Measurements from ENCODE around the gene CALCR.

The CALCR gene

DNA sequence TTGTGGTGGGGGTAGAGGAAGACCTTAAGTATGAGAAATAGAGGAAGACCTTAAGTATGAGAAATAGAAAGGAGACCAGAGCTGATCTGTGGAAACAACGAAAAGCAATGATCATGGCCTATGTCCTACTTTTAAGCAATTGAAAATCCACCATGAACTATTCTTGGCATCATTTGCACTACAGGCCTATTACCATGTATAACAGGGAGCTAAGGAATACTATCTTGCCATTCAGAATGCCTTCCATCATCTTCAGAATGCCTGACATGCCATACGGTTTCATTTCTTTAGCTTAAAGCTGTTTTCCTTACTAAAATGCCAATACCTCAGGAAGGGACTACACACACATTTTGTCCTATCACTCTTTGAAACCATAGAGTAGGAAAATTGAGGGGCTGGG, 127.0 kb downstream of the CALCR start:
- Mint-ChIP-seq H3K4me3 (no peak overlapping the region), H3K27me3 (ENCODE audit: low read depth, poor library complexity) (no peaks in the 10 kb centered on the region)

DNA sequence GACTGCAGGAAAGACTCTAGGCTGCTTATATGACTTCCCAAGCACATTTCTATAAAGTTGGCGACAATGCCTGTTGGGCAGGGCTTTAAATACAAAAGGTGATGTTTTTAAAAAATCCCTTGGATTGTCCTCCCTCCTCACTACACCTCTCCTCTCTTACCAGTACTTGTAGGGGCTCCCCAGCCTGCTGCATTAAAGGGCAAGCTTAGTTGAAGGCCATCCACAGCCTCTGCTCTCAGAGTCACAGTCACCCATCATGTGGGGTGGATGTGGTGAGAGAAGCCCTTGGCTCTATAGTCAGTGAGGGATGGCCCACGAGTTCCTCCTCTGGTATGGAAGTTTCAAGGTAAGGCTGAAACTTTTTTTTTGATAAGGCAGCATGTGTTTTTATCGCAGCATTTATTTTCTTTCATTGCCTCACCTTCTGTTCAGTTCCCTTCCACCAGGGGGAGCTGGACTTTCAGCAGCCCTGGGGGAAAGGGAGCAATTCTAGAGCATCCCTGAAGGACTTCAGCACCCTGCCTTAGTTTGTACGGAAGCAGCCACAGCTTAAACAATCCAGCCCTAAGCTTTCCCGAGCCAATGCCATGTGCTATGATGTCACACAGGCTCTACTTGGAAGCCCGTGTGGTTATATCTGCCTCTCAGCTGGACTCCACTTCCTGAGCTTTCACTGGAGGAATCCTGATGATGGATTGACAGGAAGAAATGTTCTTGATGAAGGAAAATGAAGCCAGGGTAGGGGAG, 131.9 kb downstream of the CALCR start:
- Mint-ChIP-seq H3K36me3 (ENCODE audit: low read depth) (no peaks in the 10 kb centered on the region), H3K4me3 (no peak overlapping the region), H3K27ac (no peak overlapping the region), H3K9me3 (no peaks in the 10 kb centered on the region), H3K4me1 (no peaks in the 10 kb centered on the region), H3K27me3 (ENCODE audit: low read depth, poor library complexity) (no peaks in the 10 kb centered on the region)
- TF ChIP-seq, protein P1, sequence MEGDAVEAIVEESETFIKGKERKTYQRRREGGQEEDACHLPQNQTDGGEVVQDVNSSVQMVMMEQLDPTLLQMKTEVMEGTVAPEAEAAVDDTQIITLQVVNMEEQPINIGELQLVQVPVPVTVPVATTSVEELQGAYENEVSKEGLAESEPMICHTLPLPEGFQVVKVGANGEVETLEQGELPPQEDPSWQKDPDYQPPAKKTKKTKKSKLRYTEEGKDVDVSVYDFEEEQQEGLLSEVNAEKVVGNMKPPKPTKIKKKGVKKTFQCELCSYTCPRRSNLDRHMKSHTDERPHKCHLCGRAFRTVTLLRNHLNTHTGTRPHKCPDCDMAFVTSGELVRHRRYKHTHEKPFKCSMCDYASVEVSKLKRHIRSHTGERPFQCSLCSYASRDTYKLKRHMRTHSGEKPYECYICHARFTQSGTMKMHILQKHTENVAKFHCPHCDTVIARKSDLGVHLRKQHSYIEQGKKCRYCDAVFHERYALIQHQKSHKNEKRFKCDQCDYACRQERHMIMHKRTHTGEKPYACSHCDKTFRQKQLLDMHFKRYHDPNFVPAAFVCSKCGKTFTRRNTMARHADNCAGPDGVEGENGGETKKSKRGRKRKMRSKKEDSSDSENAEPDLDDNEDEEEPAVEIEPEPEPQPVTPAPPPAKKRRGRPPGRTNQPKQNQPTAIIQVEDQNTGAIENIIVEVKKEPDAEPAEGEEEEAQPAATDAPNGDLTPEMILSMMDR (IDR thresholded peaks at IDR 0.05), result peak; percentile 60
- peak; percentile 42 for DNase-seq

More for the DNA sequence above, 127.0 kb downstream of the CALCR start:
- TF ChIP-seq, protein P1 (IDR thresholded peaks at IDR 0.05), result no peak
- H3K4me1 Mint-ChIP-seq, result no peaks in the 10 kb centered on the region
- H3K27ac Mint-ChIP-seq, result no peak overlapping the region
- H3K9me3 Mint-ChIP-seq, result no peaks in the 10 kb centered on the region
- no peak for DNase-seq
- no peaks in the 10 kb centered on the region for H3K36me3 Mint-ChIP-seq (ENCODE audit: low read depth)

DNA sequence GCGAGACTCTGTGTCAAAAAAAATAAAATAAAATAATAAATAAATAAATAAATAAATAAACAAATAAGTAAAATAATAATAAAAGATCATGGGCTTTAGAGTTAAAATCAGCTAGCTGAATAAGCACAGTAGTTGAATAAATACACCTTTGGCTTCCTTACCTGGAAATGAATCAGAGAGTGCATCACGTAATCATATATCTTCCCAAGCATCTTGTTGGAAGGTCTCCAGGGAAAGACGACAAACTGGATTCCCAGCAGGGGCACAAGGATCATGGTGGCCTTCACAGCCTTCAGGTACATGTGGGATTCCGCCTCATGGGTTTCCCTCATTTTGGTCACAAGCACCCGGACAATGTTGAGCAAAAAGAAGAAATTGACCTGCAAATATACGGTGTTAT, 138.7 kb downstream of the CALCR start:
- Mint-ChIP-seq H3K27me3 (ENCODE audit: low read depth, poor library complexity) (peaks cover 5% of the 10 kb centered on the region), H3K36me3 (ENCODE audit: low read depth) (no peaks in the 10 kb centered on the region)

DNA sequence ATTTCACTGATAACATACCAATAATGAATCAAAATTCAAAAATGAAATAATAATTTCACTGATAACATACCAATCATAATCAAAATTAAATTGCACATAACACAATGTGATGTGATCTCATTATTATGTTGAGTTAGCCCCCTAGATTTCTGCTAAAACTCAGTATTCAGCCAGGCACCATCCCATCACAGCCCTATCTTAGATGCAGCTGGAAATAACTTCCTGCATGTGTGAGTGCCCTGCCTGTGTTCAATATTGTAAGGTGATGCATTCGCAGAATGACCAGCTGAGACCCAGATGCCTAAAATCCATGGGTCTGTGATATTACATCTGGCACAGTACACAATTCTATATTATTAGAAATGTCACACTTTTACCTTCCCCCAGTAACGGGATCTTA, 142.4 kb downstream of the CALCR start:
- Mint-ChIP-seq H3K4me3 (no peak overlapping the region), H3K36me3 (ENCODE audit: low read depth) (no peaks in the 10 kb centered on the region), H3K27me3 (ENCODE audit: low read depth, poor library complexity) (peaks cover 5% of the 10 kb centered on the region), H3K9me3 (no peaks in the 10 kb centered on the region), H3K4me1 (no peaks in the 10 kb centered on the region), H3K27ac (no peak overlapping the region)
- no peak for DNase-seq
- TF ChIP-seq, protein P1 (IDR thresholded peaks at IDR 0.05), result no peak

More for the DNA sequence above, 138.7 kb downstream of the CALCR start:
- no peaks in the 10 kb centered on the region for H3K9me3 Mint-ChIP-seq
- H3K4me1 Mint-ChIP-seq, result no peaks in the 10 kb centered on the region
- no peak for DNase-seq
- TF ChIP-seq, protein P1 (IDR thresholded peaks at IDR 0.05), result no peak
- H3K27ac Mint-ChIP-seq, result no peak overlapping the region
- no peak overlapping the region for H3K4me3 Mint-ChIP-seq

DNA sequence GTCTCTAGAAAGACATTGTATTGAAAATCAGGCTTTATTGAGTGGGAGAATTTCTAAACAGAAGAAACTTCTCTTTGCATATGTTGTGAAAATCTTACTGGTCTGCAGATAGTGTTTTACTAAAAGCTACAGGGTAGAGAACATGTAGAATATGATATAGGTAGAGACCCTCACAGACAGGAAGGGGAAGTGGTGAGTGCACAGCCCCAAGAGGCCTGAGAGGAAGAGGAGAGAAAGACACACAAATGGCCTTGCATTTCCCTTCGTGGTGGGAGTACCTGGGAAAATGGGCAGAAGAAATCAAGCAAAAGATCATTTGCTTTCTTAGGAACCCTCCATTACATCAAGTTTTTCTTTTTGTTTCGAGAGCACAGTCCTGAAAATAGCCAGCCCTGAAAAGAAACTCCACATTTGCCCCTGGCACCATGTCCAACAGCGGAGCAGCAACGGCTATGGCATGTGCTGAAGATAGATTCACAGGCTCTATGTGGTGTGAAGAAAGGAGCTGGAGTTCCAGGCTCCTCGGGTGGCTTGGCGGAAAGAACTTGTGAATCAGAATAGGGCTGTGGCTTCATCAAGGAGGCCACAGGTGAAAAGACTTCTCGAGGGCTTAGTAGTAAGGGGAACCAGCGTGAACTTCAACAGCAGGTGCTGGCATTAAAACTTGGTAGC, 143.5 kb downstream of the CALCR start:
- H3K36me3 Mint-ChIP-seq (ENCODE audit: low read depth), result no peaks in the 10 kb centered on the region
- no peak overlapping the region for H3K27ac Mint-ChIP-seq
- peaks cover 5% of the 10 kb centered on the region for H3K27me3 Mint-ChIP-seq (ENCODE audit: low read depth, poor library complexity)
- no peak overlapping the region for H3K4me3 Mint-ChIP-seq
- H3K9me3 Mint-ChIP-seq, result no peaks in the 10 kb centered on the region
- TF ChIP-seq, protein P1 (IDR thresholded peaks at IDR 0.05), result no peak
- no peaks in the 10 kb centered on the region for H3K4me1 Mint-ChIP-seq
- no peak for DNase-seq

All from nephron progenitor cell (in vitro differentiated cells).